NOMO-1 (cell line): ENCODE results near the gene XPR1.
"Not testable (repeated sequence)": the region's sequence is repeated elsewhere in the genome, so short reads cannot be mapped to it uniquely, and the experiment has no call there.

Source experiments
- DNase-seq, 2 experiments: peaks; one replicate each; lab custom pipeline; 2025; ENCODE audit not compliant: unreplicated experiment in 2 of 2; lab: John Stamatoyannopoulos, UW

XPR1 gene

DNA sequence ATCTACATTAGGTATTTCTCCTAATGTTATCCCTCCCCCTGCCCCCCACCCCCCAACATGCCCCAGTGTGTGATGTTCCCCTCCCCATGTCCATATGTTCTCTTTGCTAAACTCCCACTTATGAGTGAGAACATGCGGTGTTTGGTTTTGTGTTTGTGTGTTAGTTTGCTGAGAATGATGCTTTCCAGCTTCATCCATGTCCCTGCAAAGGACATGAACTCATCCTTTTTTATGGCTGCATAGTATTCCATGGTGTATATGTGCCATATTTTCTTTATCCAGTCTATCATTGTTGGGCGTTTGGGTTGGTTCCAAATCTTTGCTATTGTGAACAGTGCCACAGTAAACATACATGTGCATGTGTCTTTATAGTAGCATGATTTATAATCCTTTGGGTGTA lies 199.7 kb downstream of the XPR1 start:
- not testable (repeated sequence) for DNase-seq

- DNase-seq: not testable (repeated sequence)
These were observed 201.4 kb downstream of the XPR1 start for GRCh38 chr1:180833180-180833579.

GRCh38 chr1:180836449-180836848 lies 204.6 kb downstream of the XPR1 start:
- no peak for DNase-seq

DNA sequence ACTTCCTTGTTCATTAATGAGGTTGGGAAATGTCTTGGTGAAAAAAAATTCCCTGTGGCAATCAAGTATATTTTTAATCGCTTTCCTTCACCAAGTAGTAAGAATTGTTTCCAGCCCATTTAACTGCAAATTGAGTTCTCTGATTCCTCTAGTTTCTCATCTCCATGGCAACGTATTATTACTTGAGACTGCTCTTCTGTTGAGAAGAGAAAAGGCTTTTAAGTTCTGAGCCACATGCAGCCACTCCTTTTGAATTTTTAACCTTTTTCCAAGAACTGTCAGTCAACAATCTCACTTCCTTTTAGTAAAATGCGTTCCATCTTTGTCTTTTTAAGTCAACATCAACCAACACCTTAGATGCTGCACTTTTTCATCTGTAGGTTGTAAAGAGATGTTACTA lies 205.2 kb downstream of the XPR1 start:
- DNase-seq: no peak

DNA sequence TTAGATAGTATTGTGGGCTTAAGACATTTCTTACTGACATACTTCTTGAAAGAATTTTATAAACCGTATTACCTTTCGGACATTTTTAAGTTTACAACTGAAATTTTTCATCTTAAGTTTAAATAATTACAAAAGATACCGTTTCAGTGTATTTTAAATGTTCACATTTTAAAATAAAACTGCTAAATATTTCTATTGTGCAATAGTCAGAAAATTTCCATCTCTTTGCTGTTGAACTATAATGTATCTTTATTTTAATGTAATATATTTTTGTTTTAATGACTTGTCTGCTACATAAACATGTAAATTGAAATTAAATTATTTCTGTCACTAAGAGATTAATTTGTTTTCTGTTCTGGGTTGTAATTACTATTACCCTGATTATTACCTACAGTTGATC lies 206.7 kb downstream of the XPR1 start:
- no peak for DNase-seq

- no peak for DNase-seq
These were observed 207.7 kb downstream of the XPR1 start for GRCh38 chr1:180839547-180839946.

DNA sequence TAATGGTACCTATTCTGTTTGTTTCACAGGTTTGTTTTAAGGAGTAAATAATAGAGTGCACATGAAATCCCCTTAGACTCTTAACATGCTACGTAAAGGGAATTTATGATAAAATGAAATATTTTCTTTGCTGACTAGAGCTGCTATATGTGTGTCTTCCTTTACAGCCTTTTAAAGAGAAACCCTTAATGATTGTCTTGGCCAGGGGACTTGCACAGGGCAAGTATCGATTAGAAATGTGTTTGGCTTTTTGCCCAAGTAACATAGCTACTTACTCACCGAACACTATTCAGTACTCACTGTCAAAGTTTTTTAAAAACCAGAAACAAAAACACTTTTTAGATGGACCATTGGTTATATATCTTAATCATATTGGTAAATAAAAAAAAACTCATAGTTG lies 209.6 kb downstream of the XPR1 start:
- no peak for DNase-seq

DNA sequence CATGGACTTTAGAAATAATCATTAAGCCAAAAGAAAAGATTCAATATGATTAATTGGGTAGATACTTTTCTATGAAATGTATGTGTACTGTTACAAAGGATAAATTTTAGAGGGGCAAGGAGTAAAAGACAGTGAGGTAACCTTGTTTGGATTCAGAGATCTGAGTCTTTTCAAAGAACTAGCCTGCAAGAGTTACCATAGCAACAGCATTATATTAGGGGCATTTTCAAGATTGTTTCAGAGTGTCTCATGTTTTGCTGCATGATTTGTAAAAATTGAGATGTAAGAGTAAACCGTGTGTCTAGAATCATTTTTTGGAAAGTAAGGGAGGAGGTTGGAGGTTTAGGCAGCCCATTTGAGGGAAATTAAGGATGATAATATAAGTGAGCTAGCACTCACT lies 210.2 kb downstream of the XPR1 start:
- no peak for DNase-seq

- no peak for DNase-seq
These were observed 210.9 kb downstream of the XPR1 start for GRCh38 chr1:180842491-180843275.

- DNase-seq: no peak
These were observed 213.5 kb downstream of the XPR1 start for GRCh38 chr1:180845352-180845751.

DNA sequence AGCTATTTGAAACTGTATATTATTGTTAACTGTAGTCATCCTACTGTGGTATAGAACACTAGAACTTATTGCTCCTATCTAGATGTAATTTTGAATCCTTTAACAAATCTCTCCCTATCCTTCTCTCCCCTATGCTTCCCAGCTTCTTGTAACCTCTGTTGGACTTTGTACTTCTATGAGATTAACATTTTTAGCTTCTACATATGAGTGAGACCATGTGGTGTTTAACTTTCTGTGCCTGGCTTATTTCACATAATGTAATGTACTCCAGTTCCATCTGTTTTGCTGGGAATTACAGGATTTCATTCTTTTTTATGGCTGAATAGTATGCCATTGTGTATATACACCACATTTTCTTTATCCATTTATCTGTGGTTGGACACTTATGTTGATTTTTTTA lies 216.4 kb downstream of the XPR1 start:
- DNase-seq: no peak

- no peak for DNase-seq
These were observed 217.4 kb downstream of the XPR1 start for GRCh38 chr1:180849031-180849775.

DNA sequence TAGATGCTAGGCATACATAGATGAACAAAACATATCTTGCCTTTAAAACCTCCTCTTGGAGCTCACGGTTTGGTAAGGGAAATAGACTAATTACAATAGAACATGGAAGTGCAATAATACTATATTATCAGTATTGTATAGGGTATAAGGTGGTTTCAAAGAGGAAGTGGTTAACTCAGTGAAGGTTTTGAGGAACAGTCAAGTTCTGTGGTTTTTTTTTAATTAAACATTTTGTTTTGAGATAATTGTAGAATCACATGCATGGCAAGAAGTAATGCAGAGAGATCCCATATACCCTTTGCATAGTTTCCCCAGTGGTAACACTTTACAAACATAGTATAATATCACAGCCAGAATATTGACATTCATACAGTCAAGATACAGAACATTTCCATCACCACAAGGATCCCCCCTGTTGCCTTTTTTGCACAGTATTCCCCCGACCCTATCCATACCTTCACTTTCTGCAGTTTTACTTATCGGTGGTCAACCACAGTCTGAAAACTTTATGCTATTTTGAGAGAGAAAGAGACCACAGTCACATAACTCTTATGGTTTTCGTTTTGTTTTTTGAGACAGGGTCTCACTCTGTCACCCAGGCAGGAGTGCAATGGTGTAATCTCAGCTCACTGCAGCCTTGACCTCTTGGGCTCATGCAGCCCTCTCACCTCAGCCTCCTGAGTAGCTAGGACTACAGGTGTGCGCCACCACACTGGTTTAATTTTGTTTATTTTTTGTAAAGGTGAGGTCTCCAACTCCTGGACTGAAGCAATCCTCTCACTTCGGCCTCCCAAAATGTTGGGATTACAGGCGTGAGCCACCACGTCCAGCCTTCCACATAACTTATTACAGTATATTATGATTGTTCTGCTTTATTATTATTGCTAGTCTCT lies 220.4 kb downstream of the XPR1 start:
- peak; percentile 30 to 90 for DNase-seq

DNA sequence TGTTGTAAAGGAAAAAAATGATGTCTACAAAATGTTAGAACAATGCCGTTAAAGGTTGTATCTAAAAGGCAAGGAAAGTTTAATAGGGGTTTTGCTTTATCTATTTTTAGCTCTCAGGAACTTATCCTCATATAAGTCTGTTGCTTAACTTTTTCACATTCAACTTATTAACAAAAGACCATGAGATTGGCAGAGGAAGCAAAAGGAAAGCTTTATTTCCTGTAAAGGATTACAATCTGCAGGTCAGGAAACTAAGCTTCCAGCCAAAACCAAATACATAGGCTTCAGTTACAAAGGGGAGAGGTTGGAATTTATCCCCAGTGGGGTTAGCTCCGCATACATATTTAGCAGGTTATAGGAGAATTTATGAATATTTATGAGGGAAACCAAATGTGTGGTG lies 222.2 kb downstream of the XPR1 start:
- DNase-seq: no peak

DNA sequence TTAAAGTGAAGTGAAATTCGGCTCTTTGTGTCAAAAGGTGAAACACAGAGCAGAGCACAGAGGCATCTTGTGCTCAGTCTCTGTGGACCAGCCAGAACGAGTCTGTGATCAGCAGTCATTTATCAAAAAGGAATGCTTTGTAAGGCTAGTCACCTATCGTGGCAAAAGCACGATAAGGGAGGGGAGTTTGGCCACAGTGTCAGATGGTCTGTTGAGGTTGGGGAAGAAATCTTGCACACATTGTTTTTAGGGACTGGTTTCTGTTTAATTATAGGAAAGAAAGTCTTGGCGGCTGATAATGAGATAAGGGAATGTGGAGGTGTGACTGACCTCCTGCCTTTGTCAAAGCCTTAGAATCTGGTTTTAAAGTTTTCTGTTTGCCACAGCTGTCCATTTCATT lies 222.6 kb downstream of the XPR1 start:
- DNase-seq: no peak

DNA sequence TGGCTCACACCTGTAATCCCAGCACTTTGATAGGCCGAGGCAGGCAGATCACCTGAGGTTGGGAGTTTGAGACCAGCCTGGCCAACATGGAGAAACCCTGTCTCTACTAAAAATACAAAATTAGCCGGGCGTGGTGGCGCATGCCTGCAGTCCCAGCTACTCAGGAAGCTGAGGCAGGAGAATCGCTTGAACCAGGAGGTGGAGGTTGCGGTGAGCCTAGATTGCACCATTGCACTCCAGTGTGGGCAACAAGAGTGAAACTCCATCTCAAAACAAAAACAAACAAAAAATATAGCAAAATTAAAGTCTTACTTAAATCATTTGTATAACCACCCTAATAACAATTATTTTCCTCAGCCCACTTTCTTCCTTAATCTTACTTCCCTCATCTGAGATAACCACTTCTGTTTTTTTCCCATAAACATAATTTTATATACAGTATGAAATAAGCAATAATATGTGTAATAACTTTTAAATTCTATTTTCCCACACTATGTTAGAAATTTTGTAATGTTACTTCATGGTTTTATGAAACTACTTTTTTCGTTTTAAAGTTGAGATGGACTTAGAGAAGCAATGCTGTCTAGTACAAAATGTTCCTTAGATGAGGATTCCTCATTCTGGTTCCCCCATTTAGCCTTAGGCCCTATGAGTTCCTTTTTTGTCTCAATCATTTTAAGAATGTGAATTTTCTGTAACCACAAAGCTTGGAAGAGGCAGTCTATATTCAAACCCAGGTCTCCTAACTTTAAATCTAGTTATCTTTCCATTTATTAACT lies 226.3 kb downstream of the XPR1 start:
- DNase-seq: peak in 1 of 2 experiments; percentile 49

GRCh38 chr1:180859306-180859705 lies 227.5 kb downstream of the XPR1 start:
- no peak for DNase-seq

- DNase-seq: no peak
These were observed 228.7 kb downstream of the XPR1 start for GRCh38 chr1:180860535-180860934.

DNA sequence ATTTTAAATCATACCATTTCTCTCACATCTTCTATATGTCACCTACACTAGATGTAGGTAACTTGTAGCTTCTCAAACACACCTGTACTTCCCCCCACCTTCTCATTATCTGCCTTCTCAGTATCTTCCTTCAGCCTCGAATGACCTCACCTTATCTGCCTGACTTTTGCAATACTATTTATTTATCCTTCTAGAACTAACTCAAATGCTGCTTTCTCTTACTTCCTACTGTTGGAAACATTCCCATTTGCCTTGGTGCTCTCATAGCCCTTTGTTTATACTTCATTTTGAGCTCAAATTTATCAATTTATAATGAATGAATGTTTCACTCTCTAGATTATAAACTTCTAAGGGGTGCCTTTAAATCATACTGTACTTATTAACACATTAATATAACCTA lies 230.5 kb downstream of the XPR1 start:
- no peak for DNase-seq

- DNase-seq: peak in 1 of 2 experiments; percentile 22
These were observed 231.4 kb downstream of the XPR1 start for GRCh38 chr1:180863158-180863775.
